GM19099 (cell line): ENCODE data around the gene PARP12.

Source experiments
- POLR2A ChIP-seq: IDR thresholded peaks from 3 replicates; pipeline ENCODE4 v1.6.1; 2011; ENCODE audit warnings: low read depth; ENCODE audit not compliant: insufficient read length; ENCODE audit errors: extremely low read depth

PARP12 gene

GRCh38 chr7:140068033-140068432, 5.3 kb upstream of the PARP12 start:
- TF ChIP-seq POLR2A = no peak

DNA sequence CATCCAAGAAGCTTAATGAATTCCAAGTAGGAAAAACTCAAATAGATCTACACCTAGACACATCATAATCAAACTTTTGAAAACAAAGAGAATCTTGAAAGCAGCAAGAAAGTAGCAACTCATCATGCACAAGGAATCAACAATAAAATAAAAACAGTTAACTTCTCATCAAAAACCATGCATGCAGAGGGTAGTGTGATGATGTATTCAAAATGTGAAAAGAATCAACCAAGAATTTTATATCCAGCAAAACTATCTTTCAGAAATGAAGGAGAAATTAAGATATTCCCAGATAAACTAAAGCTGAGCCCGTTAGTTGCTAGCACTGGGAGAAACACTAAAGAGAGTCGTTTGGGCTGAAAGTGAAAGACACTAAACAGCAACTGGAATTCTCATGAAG, 4.3 kb upstream of the PARP12 start:
- no peak for TF ChIP-seq POLR2A

DNA sequence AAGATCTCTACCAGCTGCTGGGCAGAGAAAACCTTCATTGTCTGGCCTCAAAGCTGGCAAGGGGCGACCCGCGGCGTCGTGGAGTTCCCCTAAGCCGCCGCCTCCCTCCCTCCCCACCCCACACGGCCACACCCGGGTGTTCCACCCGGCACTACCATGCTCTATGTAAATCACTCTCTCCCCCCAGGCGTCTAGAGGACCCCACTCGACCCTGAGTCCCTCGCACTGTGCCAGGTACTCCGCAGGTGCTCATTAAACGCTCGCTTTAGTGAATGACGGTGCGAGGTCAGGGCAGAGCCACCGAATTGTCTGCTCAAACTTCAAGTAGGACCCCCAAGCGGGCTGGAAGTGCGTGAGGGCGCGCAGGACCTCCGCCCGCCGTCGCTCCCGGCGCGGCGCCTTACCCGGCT, 628 bp downstream of the PARP12 start:
- TF ChIP-seq POLR2A = no peak

GRCh38 chr7:140061607-140061930, 1.2 kb downstream of the PARP12 start:
- TF ChIP-seq POLR2A = no peak

DNA sequence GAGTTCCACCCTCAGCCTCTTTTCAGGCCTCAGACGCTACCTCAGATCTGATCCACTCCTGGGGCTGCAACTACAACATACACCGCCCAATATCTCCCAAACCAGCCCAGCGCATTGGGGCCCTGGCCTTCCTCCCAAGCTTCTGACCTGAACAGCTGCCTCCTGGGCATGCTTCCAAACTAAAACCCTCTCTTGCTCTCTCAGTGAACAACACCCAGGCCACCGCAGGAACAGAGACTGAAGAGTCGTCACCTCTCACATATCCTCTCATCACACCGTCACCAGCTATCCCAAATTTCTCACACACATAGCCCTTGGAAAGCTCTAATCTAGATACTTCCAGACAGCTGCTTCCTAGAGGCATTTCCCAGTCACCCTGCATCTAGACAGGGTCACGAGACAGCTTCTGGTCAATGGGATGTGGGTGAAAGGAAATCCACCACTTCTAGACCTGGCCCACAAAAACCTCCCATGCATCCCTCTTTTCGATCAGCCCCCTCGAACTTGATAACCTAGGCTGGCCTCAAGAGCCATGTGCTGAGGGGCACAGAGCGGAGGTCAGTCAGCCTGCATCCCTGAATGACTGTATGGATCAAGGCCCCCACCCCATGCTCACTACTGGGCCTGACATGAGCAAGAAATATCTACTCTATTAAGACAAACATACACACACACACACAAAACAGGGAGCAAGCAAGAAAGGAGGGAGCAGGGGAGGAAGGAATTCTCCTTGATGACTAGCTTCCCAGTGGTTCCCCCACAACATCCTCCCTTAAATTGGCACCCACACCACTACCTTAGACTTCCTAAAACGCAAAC, 1.8 kb downstream of the PARP12 start:
- TF ChIP-seq POLR2A = no peak

GRCh38 chr7:140060243-140060630, 2.5 kb downstream of the PARP12 start:
- TF ChIP-seq POLR2A = no peak

DNA sequence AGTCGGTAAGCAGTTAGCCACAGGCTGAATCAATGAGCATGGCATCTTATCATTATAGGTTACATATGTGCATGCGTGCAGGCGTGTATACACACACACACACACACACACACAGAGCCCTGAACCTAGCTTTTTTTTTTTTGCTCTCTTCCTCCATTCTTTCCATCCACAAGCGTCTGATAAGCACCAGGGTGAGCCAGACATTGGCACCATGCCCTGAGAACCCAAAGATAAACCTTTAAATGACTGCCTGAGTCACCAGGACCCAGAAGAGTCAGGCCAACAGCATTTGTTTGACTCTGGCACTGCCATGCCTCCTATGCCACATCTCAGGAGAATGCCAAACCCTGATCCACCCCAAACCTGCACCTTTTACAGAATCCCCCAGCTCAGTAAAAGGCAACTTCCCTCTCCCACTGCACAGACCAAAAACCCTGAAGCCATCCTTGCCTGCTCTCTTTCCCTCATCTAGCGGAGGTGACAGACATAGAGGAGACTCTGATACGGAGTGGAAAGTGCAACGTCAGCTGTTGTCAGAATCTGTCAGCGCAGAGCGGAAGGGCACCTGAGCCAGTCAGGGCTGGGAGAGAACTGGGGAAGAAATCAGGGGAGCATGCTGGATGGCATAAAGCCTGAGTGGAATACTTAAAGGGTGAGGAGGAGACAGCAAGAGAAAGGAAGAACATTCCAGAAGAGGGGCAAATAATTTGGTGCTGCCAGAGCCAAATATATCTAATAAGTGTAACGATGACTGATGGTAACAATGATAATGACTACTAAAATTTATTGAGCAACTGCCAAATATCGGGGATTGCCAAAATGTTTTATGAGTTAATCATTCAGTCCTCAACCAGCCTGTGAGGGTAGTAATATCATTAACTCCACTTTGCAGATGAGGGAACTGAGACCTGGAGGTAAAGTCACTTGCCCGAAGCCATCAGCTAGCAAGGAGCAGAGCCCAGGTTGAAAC, 3.2 kb downstream of the PARP12 start:
- no peak for TF ChIP-seq POLR2A

DNA sequence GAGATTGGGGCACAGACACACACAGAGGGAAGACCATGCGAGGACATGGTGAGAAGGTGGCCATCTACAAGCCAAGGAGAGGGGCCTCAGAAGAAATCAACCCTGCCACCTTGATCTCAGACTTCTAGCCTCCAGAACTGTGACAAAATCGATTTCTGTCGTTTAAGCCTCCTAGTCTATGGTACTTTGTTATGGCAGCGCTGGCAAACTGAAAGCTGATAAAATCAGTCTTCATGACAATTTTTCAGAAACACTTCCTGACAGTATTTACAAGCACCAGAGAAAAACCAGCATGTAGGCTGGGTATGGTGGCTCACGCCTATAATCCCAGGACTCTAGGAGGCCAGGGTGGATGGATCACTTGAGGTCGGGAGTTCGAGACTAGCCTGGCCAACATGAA, 4.2 kb downstream of the PARP12 start:
- TF ChIP-seq POLR2A = no peak

DNA sequence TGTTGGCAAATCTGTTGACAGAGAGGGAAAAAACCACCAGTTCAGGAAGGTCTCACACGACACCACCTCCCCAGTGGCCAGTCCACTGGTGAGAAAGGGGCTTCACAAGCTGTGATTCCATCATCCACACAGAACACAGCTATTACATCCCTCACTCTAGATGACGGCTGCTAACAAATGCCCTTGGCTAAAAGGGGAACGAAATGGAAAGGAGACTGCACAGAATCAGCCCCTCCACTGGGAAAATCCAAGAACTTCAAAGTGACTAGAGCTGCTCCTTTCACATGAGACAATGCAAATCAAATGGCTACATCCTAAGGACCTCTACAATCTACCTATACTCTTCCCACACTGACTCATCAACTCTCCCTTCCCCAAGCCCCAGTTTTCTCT, 5.6 kb downstream of the PARP12 start:
- TF ChIP-seq POLR2A = no peak

- no peak for TF ChIP-seq POLR2A
These were observed 6.2 kb downstream of the PARP12 start for GRCh38 chr7:140056431-140057142.

DNA sequence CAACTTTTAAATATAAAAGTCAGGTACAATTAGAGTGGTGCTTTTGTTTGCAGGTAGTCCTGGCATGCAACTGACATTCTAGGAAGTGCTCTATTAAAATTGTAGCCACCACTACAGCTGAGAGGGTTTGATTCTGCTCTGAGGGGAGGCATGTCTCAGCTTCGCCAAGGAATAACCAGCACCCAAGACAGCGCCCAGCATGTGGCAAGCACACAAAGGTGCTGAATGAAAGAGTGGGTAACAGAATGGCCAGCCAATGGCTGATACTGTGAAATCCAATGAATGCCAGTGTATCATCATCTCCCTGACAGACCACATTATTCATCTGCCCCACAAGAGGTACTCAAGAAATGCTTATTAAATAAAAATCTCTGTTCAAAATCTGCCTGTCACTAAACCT, 6.9 kb downstream of the PARP12 start:
- no peak for TF ChIP-seq POLR2A

DNA sequence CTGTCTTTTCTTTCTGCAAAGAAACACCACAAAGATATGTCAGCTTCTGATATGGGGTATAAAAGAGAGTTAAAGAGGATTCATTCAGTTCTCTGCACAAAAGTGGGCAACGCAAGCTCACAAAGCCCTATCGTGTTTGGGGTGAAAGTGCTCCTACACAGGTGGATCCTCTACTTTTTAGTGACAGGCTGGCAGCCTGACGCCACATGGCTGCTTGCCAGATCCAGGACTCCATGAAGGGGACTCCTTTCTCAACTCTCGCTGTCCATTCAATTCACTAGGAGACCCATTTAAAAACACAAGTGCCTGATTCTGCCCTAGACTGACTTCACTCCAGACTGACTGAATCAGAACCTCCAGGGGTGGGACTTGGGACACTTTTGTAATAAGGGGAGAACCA, 8.0 kb downstream of the PARP12 start:
- TF ChIP-seq POLR2A = no peak

- TF ChIP-seq POLR2A = no peak
These were observed 8.8 kb downstream of the PARP12 start for GRCh38 chr7:140053812-140054539.

DNA sequence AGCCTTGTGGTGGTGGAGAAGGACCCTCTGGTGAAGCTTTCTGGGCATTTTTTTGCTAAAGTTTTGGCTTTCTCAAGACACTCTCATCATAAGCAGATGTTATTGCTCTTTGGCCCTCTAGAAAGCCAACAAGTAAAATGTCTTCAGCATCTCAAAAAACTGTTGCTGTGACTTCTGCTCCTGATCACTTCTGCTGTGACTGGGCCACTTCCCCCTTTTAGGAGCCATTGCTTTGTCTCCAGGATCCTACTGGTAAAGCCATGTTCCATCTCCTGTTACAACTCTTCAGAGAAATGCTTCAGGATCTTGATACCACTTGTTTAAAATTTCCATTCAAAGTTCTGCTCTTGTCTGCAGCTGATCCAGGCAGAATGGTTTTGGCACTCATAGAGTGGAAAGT, 10.9 kb downstream of the PARP12 start:
- TF ChIP-seq POLR2A = no peak

GRCh38 chr7:140050100-140050499, 12.7 kb downstream of the PARP12 start:
- TF ChIP-seq POLR2A = no peak
